Activated T-cell treated with anti-CD3 and anti-CD28 coated beads, Interleukin-2, amount 50 U/mL, for 4 hours (primary cell): Measurements from ENCODE around the gene MRPS18B. TPM values are rescaled to one million over a fixed set of nuclear protein-coding genes. Genes with fewer than 3 reads are reported as not detected.

ENCODE experiments used
- ATAC-seq, 2 donors: fragments of 200-7000 bp; cut with Tn5 transposase; one replicate each; pipeline ENCODE4 v1.10.0; 2021
- DNase-seq: peaks from one replicate; pipeline ENCODE4 v3.0.0-alpha.2; 2020
- H3K27me3 Mint-ChIP-seq: one replicate; pipeline ENCODE4 v1.8.0; 2021; ENCODE audit warnings: low read depth, mixed read lengths
- H3K36me3 Mint-ChIP-seq: one replicate; pipeline ENCODE4 v1.8.0; 2022; ENCODE audit warnings: mixed read lengths; ENCODE audit not compliant: insufficient read depth
- H3K4me1 Mint-ChIP-seq: one replicate; pipeline ENCODE4 v1.8.0; 2021; ENCODE audit warnings: low read depth, mixed read lengths
- H3K4me3 Mint-ChIP-seq: one replicate; pipeline ENCODE4 v1.8.0; 2021; ENCODE audit warnings: mild to moderate bottlenecking, moderate library complexity, mixed read lengths
- H3K9me3 Mint-ChIP-seq: one replicate; pipeline ENCODE4 v1.8.0; 2021; ENCODE audit warnings: mixed read lengths
- total RNA-seq, 3 donors: library from RNA; stranded (reverse); gene quantifications; one replicate each; pipeline ENCODE4 v1.2.1, GENCODE V29; 2021

MRPS18B gene
- total RNA-seq, result 100 to 1,000 TPM in 2 of 3 donors, 10 to 100 TPM in 1; 98.6 to 108 (median 103) TPM

- H3K4me1 Mint-ChIP-seq, result peaks cover 33% of the 10 kb centered on the region
- DNase-seq (peak; percentile 97), ATAC-seq (peak; percentile 79 to 82)
- peaks cover 43% of the 10 kb centered on the region for H3K36me3 Mint-ChIP-seq
- no peaks in the 10 kb centered on the region for H3K9me3 Mint-ChIP-seq
- H3K4me3 Mint-ChIP-seq, result peak within 1 kb of the TSS; percentile 90
- H3K27me3 Mint-ChIP-seq, result no peaks in the 10 kb centered on the region
Measured at GRCh38 chr6:30617565-30618269, at the start of gene MRPS18B. MRPS18B (plus strand) TSS chr6:30617840; CDS start chr6:30617866, 26 bp downstream.

- Mint-ChIP-seq H3K36me3 (peaks cover 20% of the 10 kb centered on the region), H3K4me3 (peak overlapping the region; percentile 32), H3K27me3 (no peaks in the 10 kb centered on the region), H3K9me3 (no peaks in the 10 kb centered on the region), H3K4me1 (peaks cover 46% of the 10 kb centered on the region)
- ATAC-seq, result peak; percentile 59
- peak; percentile 23 for DNase-seq
Measured at GRCh38 chr6:30568245-30568644, 49.4 kb upstream of the MRPS18B start.

GRCh38 chr6:30570263-30570662 lies 47.4 kb upstream of the MRPS18B start:
- H3K4me1 Mint-ChIP-seq, result peaks cover 63% of the 10 kb centered on the region
- H3K27me3 Mint-ChIP-seq, result no peaks in the 10 kb centered on the region

GRCh38 chr6:30570740-30571074 lies 46.9 kb upstream of the MRPS18B start:
- ATAC-seq (peak; percentile 2 to 8), DNase-seq (no peak)
- Mint-ChIP-seq H3K4me3 (peak overlapping the region; percentile 97), H3K9me3 (no peaks in the 10 kb centered on the region), H3K4me1 (peaks cover 64% of the 10 kb centered on the region), H3K36me3 (peaks cover 20% of the 10 kb centered on the region), H3K27me3 (no peaks in the 10 kb centered on the region)

More at GRCh38 chr6:30570263-30570662, 47.4 kb upstream of the MRPS18B start:
- no peak for ATAC-seq
- H3K9me3 Mint-ChIP-seq, result no peaks in the 10 kb centered on the region
- peak overlapping the region; percentile 97 for H3K4me3 Mint-ChIP-seq
- DNase-seq, result no peak
- H3K36me3 Mint-ChIP-seq, result peaks cover 20% of the 10 kb centered on the region

GRCh38 chr6:30571075-30571761 lies 46.4 kb upstream of the MRPS18B start, which contains the start of gene ABCF1:
ABCF1 (plus strand) TSS chr6:30571442; CDS start chr6:30571488, 46 bp downstream.
- H3K9me3 Mint-ChIP-seq, result no peaks in the 10 kb centered on the region
- peak; percentile 90 to 91 for ATAC-seq
- H3K27me3 Mint-ChIP-seq, result no peaks in the 10 kb centered on the region
- peaks cover 20% of the 10 kb centered on the region for H3K36me3 Mint-ChIP-seq
- peak; percentile 100 for DNase-seq
- H3K4me3 Mint-ChIP-seq, result peak within 1 kb of the TSS; percentile 97
- peaks cover 64% of the 10 kb centered on the region for H3K4me1 Mint-ChIP-seq

- Mint-ChIP-seq H3K4me1 (peaks cover 68% of the 10 kb centered on the region), H3K36me3 (peaks cover 24% of the 10 kb centered on the region), H3K4me3 (peak overlapping the region; percentile 97), H3K9me3 (no peaks in the 10 kb centered on the region), H3K27me3 (no peaks in the 10 kb centered on the region)
- ATAC-seq (no peak), DNase-seq (no peak)
Measured at GRCh38 chr6:30571762-30572082, 45.9 kb upstream of the MRPS18B start.

- no peaks in the 10 kb centered on the region for H3K9me3 Mint-ChIP-seq
- ATAC-seq (no peak), DNase-seq (no peak)
- H3K36me3 Mint-ChIP-seq, result peaks cover 28% of the 10 kb centered on the region
- H3K27me3 Mint-ChIP-seq, result no peaks in the 10 kb centered on the region
- peak overlapping the region; percentile 97 for H3K4me3 Mint-ChIP-seq
- peaks cover 70% of the 10 kb centered on the region for H3K4me1 Mint-ChIP-seq
Measured at GRCh38 chr6:30572148-30572547, 45.5 kb upstream of the MRPS18B start.

- ATAC-seq (no peak), DNase-seq (no peak)
- Mint-ChIP-seq H3K4me1 (peaks cover 71% of the 10 kb centered on the region), H3K9me3 (no peaks in the 10 kb centered on the region), H3K27me3 (no peaks in the 10 kb centered on the region), H3K4me3 (peak overlapping the region; percentile 97), H3K36me3 (peaks cover 36% of the 10 kb centered on the region)
Measured at GRCh38 chr6:30573113-30573512, 44.5 kb upstream of the MRPS18B start.

GRCh38 chr6:30578051-30578450 lies 39.6 kb upstream of the MRPS18B start:
- Mint-ChIP-seq H3K4me3 (no peak overlapping the region), H3K36me3 (peaks cover 54% of the 10 kb centered on the region), H3K4me1 (peaks cover 37% of the 10 kb centered on the region), H3K9me3 (no peaks in the 10 kb centered on the region), H3K27me3 (no peaks in the 10 kb centered on the region)
- DNase-seq, result no peak
- ATAC-seq, result no peak

- no peak overlapping the region for H3K4me3 Mint-ChIP-seq
- DNase-seq (no peak), ATAC-seq (no peak)
Measured at GRCh38 chr6:30583921-30584320, 33.7 kb upstream of the MRPS18B start.

GRCh38 chr6:30589754-30590358 lies 27.8 kb upstream of the MRPS18B start:
- no peaks in the 10 kb centered on the region for H3K27me3 Mint-ChIP-seq
- H3K4me3 Mint-ChIP-seq, result no peak overlapping the region
- ATAC-seq (peak in 1 of 2 donors; percentile 21), DNase-seq (no peak)
- H3K9me3 Mint-ChIP-seq, result no peaks in the 10 kb centered on the region
- H3K4me1 Mint-ChIP-seq, result peaks cover 2% of the 10 kb centered on the region
- peaks cover 53% of the 10 kb centered on the region for H3K36me3 Mint-ChIP-seq

More at GRCh38 chr6:30583921-30584320, 33.7 kb upstream of the MRPS18B start:
- Mint-ChIP-seq H3K4me1 (no peaks in the 10 kb centered on the region), H3K9me3 (no peaks in the 10 kb centered on the region), H3K36me3 (peaks cover 58% of the 10 kb centered on the region), H3K27me3 (no peaks in the 10 kb centered on the region)

GRCh38 chr6:30590509-30590908 lies 27.1 kb upstream of the MRPS18B start:
- H3K9me3 Mint-ChIP-seq, result no peaks in the 10 kb centered on the region
- no peak overlapping the region for H3K4me3 Mint-ChIP-seq
- DNase-seq (no peak), ATAC-seq (peak; percentile 3 to 23)
- no peaks in the 10 kb centered on the region for H3K27me3 Mint-ChIP-seq
- peaks cover 54% of the 10 kb centered on the region for H3K36me3 Mint-ChIP-seq
- H3K4me1 Mint-ChIP-seq, result peaks cover 4% of the 10 kb centered on the region

- no peak overlapping the region for H3K4me3 Mint-ChIP-seq
- peaks cover 4% of the 10 kb centered on the region for H3K4me1 Mint-ChIP-seq
- H3K27me3 Mint-ChIP-seq, result no peaks in the 10 kb centered on the region
- ATAC-seq, result peak; percentile 23
- no peaks in the 10 kb centered on the region for H3K9me3 Mint-ChIP-seq
- H3K36me3 Mint-ChIP-seq, result peaks cover 52% of the 10 kb centered on the region
- no peak for DNase-seq
Measured at GRCh38 chr6:30591008-30591407, 26.6 kb upstream of the MRPS18B start.

GRCh38 chr6:30592287-30592686 lies 25.4 kb upstream of the MRPS18B start:
- no peak for ATAC-seq
- Mint-ChIP-seq H3K27me3 (no peaks in the 10 kb centered on the region), H3K4me3 (no peak overlapping the region), H3K9me3 (no peaks in the 10 kb centered on the region), H3K36me3 (peaks cover 45% of the 10 kb centered on the region), H3K4me1 (peaks cover 8% of the 10 kb centered on the region)
- no peak for DNase-seq
